ENCODE data around the gene KRTAP5-8.
"Not testable (repeated sequence)": the region's sequence is repeated elsewhere in the genome, so short reads cannot be mapped to it uniquely, and the experiment has no call there.

KRTAP5-8 gene

GRCh38 chr11:71505781-71506180 is 32.0 kb upstream of the KRTAP5-8 start:
- H3K4me3 ChIP-seq (ENCODE audit: low read depth, low read length) = no peak overlapping the region
- no peak for TF ChIP-seq CTCF (IDR thresholded peaks at IDR 0.05; ENCODE audit: low read depth, low read length)
- DNase-seq (ENCODE audit: low read depth, low spot score) = no peak
- in situ Hi-C loops (cut with HindIII; ENCODE audit: low sequenced_read_pairs) = no loop called here

GRCh38 chr11:71507102-71507501 is 30.7 kb upstream of the KRTAP5-8 start:
- H3K4me3 ChIP-seq (ENCODE audit: low read depth, low read length) = no peak overlapping the region
- no peak for DNase-seq (ENCODE audit: low read depth, low spot score)
- in situ Hi-C loops (cut with HindIII; ENCODE audit: low sequenced_read_pairs) = no loop called here
- TF ChIP-seq CTCF (IDR thresholded peaks at IDR 0.05; ENCODE audit: low read depth, low read length) = no peak

GRCh38 chr11:71518506-71519471 is 19.0 kb upstream of the KRTAP5-8 start:
- in situ Hi-C loops (cut with HindIII; ENCODE audit: low sequenced_read_pairs) = no loop called here
- TF ChIP-seq CTCF (IDR thresholded peaks at IDR 0.05; ENCODE audit: low read depth, low read length) = no peak
- H3K4me3 ChIP-seq (ENCODE audit: low read depth, low read length) = no peak overlapping the region
- no peak for DNase-seq (ENCODE audit: low read depth, low spot score)

- H3K4me3 ChIP-seq (ENCODE audit: low read depth, low read length) = no peak overlapping the region
- no peak for DNase-seq (ENCODE audit: low read depth, low spot score)
- in situ Hi-C loops (cut with HindIII; ENCODE audit: low sequenced_read_pairs) = no loop called here
- no peak for TF ChIP-seq CTCF (IDR thresholded peaks at IDR 0.05; ENCODE audit: low read depth, low read length)
Measured at GRCh38 chr11:71519546-71519945, 18.3 kb upstream of the KRTAP5-8 start.

- H3K4me3 ChIP-seq (ENCODE audit: low read depth, low read length) = no peak overlapping the region
- in situ Hi-C loops (cut with HindIII; ENCODE audit: low sequenced_read_pairs) = no loop called here
- no peak for TF ChIP-seq CTCF (IDR thresholded peaks at IDR 0.05; ENCODE audit: low read depth, low read length)
- DNase-seq (ENCODE audit: low read depth, low spot score) = no peak
Measured at GRCh38 chr11:71525188-71525937, 12.5 kb upstream of the KRTAP5-8 start.

- DNase-seq (ENCODE audit: low read depth, low spot score) = no peak
- in situ Hi-C loops (cut with HindIII; ENCODE audit: low sequenced_read_pairs) = no loop called here
Measured at GRCh38 chr11:71525938-71526495, 11.8 kb upstream of the KRTAP5-8 start.

GRCh38 chr11:71526796-71527575 is 10.8 kb upstream of the KRTAP5-8 start, which contains the start of gene KRTAP5-7:
Gene KRTAP5-7 (plus strand): TSS chr11:71527267. CDS start chr11:71527301, 34 bp downstream.
- DNase-seq (ENCODE audit: low read depth, low spot score); in situ Hi-C loops (cut with HindIII; ENCODE audit: low sequenced_read_pairs); H3K4me3 ChIP-seq (ENCODE audit: low read depth, low read length): not testable (repeated sequence)

More at GRCh38 chr11:71525938-71526495, 11.8 kb upstream of the KRTAP5-8 start:
- H3K4me3 ChIP-seq (ENCODE audit: low read depth, low read length) = no peak overlapping the region
- TF ChIP-seq CTCF (IDR thresholded peaks at IDR 0.05; ENCODE audit: low read depth, low read length) = no peak
